ENCODE data around the gene GMNN.

DNA sequence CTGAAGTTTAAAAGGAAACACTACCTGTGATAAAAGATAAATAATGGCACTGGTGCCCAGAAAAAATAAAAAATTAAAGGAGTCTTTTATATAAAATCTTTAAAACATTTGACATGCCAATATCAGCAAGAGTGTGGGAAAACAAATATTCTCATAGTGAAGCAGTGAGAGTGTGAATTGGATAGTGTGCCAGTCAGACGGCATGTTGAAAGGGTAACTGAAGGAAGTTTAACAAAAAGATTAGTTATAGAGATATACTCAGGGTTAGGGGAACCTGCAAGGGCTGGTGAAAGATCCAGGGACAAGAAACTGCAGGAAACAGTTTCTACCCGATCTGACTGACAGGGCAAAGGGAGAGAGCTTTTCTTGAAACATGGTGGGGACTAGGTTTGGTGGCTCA is 22.2 kb upstream of the GMNN start:
- TF ChIP-seq, protein P1, sequence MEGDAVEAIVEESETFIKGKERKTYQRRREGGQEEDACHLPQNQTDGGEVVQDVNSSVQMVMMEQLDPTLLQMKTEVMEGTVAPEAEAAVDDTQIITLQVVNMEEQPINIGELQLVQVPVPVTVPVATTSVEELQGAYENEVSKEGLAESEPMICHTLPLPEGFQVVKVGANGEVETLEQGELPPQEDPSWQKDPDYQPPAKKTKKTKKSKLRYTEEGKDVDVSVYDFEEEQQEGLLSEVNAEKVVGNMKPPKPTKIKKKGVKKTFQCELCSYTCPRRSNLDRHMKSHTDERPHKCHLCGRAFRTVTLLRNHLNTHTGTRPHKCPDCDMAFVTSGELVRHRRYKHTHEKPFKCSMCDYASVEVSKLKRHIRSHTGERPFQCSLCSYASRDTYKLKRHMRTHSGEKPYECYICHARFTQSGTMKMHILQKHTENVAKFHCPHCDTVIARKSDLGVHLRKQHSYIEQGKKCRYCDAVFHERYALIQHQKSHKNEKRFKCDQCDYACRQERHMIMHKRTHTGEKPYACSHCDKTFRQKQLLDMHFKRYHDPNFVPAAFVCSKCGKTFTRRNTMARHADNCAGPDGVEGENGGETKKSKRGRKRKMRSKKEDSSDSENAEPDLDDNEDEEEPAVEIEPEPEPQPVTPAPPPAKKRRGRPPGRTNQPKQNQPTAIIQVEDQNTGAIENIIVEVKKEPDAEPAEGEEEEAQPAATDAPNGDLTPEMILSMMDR (IDR thresholded peaks at IDR 0.05), result no peak
- no peak for TF ChIP-seq POLR2A (IDR thresholded peaks at IDR 0.05)
